GM12864 (cell line): ENCODE measurements around the gene FAM117B.

Experiments used
- DNase-seq: peaks from one replicate; pipeline ENCODE4 v3.0.0-alpha.2; 2011; ENCODE audit warnings: low read depth
- H3K4me3 ChIP-seq: 2 replicates; pipeline ENCODE4 v1.5.1; 2011; ENCODE audit warnings: mild to moderate bottlenecking, low read depth, low read length, control low read depth
- TF ChIP-seq, protein P1 (sequence below): IDR thresholded peaks from 2 replicates; pipeline ENCODE4 v1.5.1; 2011; ENCODE audit warnings: low read depth, mild to moderate bottlenecking, moderate library complexity, low read length, control low read depth, inconsistent platforms; ENCODE audit errors: missing control alignments

Gene FAM117B

GRCh38 chr2:202723746-202724145 lies 89.0 kb downstream of the FAM117B start:
- TF ChIP-seq, protein P1, sequence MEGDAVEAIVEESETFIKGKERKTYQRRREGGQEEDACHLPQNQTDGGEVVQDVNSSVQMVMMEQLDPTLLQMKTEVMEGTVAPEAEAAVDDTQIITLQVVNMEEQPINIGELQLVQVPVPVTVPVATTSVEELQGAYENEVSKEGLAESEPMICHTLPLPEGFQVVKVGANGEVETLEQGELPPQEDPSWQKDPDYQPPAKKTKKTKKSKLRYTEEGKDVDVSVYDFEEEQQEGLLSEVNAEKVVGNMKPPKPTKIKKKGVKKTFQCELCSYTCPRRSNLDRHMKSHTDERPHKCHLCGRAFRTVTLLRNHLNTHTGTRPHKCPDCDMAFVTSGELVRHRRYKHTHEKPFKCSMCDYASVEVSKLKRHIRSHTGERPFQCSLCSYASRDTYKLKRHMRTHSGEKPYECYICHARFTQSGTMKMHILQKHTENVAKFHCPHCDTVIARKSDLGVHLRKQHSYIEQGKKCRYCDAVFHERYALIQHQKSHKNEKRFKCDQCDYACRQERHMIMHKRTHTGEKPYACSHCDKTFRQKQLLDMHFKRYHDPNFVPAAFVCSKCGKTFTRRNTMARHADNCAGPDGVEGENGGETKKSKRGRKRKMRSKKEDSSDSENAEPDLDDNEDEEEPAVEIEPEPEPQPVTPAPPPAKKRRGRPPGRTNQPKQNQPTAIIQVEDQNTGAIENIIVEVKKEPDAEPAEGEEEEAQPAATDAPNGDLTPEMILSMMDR = no peak
- DNase-seq = no peak
- no peak overlapping the region for H3K4me3 ChIP-seq

GRCh38 chr2:202726070-202726469 lies 91.3 kb downstream of the FAM117B start:
- no peak for DNase-seq
- TF ChIP-seq, protein P1 = no peak
- H3K4me3 ChIP-seq = no peak overlapping the region

- TF ChIP-seq, protein P1 = no peak
- H3K4me3 ChIP-seq = no peak overlapping the region
- no peak for DNase-seq
These were observed 102.1 kb downstream of the FAM117B start for GRCh38 chr2:202736826-202737225.

DNA sequence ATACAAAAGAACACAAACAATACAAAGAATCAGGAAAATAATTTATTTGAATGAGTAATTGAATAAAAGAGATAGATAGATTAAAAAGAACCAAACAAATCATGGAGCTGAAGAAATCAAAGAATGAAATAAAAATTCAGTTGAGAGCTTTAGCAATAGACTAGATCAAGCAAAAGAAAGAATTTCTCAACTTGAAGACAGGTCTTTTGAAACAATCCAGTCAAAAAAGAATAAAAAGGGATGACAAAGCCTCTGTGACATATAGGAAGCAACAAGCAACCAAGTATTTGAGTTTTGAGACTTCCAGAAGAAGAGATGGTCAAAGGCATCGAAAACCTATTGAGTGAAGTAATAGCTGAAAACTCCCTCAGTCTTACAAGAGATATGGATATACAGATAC lies 108.8 kb downstream of the FAM117B start:
- TF ChIP-seq, protein P1 = no peak
- DNase-seq = no peak
- H3K4me3 ChIP-seq = no peak overlapping the region

DNA sequence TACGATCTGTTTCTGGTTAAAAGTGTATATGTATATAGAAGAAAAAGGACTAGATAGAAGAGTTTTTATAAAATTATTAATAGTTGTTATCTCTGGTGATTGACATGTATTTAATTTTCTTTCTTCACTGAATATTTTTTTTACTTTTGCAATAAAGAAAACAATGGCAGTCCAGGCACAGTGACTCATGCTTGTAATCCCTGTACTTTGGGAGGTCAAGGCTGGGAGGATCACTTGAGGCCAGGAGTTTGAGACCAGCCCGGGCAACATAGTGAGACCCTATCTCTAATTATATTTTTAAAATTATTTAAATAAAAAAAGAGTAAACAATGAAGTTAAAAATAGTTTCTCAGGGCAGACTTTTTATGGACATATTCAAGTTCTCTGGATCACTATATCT lies 114.7 kb downstream of the FAM117B start:
- TF ChIP-seq, protein P1 = no peak
- no peak overlapping the region for H3K4me3 ChIP-seq
- no peak for DNase-seq

DNA sequence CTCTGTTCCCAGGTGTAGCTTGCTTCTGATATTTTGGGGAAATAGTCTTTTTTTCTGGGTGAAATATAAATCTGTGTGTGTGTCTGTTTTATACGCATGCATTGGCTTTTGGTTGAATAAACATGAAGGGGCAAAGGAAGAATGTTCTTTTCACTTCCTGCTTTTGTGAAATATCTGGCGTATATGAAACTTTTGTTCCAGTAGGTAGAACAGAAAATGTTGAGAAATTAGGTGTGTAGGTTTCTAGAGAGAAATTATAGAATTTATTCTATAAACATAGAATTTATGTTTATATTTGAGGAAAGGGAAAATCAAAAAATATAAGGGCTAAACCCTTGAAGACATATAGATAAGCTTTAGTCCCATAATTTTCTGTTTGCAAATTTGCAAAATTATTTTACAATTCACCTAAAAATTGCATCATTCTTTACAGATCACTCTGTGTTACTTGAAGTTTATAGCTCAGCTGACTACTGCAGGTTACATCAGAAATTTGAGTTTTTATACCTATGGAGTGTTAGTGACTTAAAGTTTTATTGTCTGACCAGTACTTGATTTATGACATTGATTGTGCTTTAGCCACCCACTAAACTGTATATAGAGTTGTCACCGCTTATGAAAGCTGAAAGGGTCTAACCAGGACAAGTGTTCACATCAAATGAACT lies 116.1 kb downstream of the FAM117B start:
- no peak for DNase-seq
- TF ChIP-seq, protein P1 = no peak
- H3K4me3 ChIP-seq = no peak overlapping the region

GRCh38 chr2:202752071-202752470 lies 117.3 kb downstream of the FAM117B start:
- no peak overlapping the region for H3K4me3 ChIP-seq
- TF ChIP-seq, protein P1 = no peak
- no peak for DNase-seq
